ENCODE data around the gene NRP2. TPM values are rescaled to one million over a fixed set of nuclear protein-coding genes. Genes with fewer than 3 reads are reported as not detected.

The NRP2 gene
- total RNA-seq, 1 donor, result 11.2 TPM

GRCh38 chr2:205741256-205741978 is 59.1 kb downstream of the NRP2 start:
- no peak for DNase-seq (ENCODE audit: low read depth)
- no peak overlapping the region for H3K4me3 ChIP-seq (ENCODE audit: low read depth, low read length)
- TF ChIP-seq CTCF (IDR thresholded peaks at IDR 0.05; ENCODE audit: insufficient read depth, low read length), result no peak

GRCh38 chr2:205743137-205743536 is 60.8 kb downstream of the NRP2 start:
- TF ChIP-seq CTCF (IDR thresholded peaks at IDR 0.05; ENCODE audit: insufficient read depth, low read length), result no peak
- no peak overlapping the region for H3K4me3 ChIP-seq (ENCODE audit: low read depth, low read length)
- no peak for DNase-seq (ENCODE audit: low read depth)

- no peak for TF ChIP-seq CTCF (IDR thresholded peaks at IDR 0.05; ENCODE audit: insufficient read depth, low read length)
- no peak overlapping the region for H3K4me3 ChIP-seq (ENCODE audit: low read depth, low read length)
- peak; percentile 61 for DNase-seq (ENCODE audit: low read depth)
Measured at GRCh38 chr2:205744074-205744591, 61.8 kb downstream of the NRP2 start.

GRCh38 chr2:205745661-205746419 is 63.5 kb downstream of the NRP2 start:
- no peak for TF ChIP-seq CTCF (IDR thresholded peaks at IDR 0.05; ENCODE audit: insufficient read depth, low read length)
- DNase-seq (ENCODE audit: low read depth), result no peak
- no peak overlapping the region for H3K4me3 ChIP-seq (ENCODE audit: low read depth, low read length)

GRCh38 chr2:205746420-205746785 is 64.1 kb downstream of the NRP2 start:
- no peak overlapping the region for H3K4me3 ChIP-seq (ENCODE audit: low read depth, low read length)
- no peak for DNase-seq (ENCODE audit: low read depth)
- no peak for TF ChIP-seq CTCF (IDR thresholded peaks at IDR 0.05; ENCODE audit: insufficient read depth, low read length)

- DNase-seq (ENCODE audit: low read depth), result no peak
- no peak overlapping the region for H3K4me3 ChIP-seq (ENCODE audit: low read depth, low read length)
- TF ChIP-seq CTCF (IDR thresholded peaks at IDR 0.05; ENCODE audit: insufficient read depth, low read length), result no peak
Measured at GRCh38 chr2:205747829-205748386, 65.6 kb downstream of the NRP2 start.

All from fibroblast of the aortic adventitia (primary cell).